Activated CD8-positive, alpha-beta T cell treated with anti-CD3 and anti-CD28 coated beads for 36 hours (primary cell): ENCODE measurements around the gene RGMB. TPM values are rescaled to one million over a fixed set of nuclear protein-coding genes. Genes with fewer than 3 reads are reported as not detected.
A peak's percentile ranks its signal among the peaks of the same experiment; 100 is the strongest.

ENCODE experiments used
- ATAC-seq: fragments of 200-7000 bp; cut with Tn5 transposase; one replicate; pipeline ENCODE4 v1.10.0; 2021; ENCODE audit warnings: mild to moderate bottlenecking, moderate library complexity
- CTCF ChIA-PET: fragments of 350-600 bp; sonication (Branson Sonifier 250); formaldehyde crosslinking; loops from one replicate; lab custom pipeline; 2021; ENCODE audit warnings: antibody characterized with exemption; lab: Charles Lee
- POLR2A ChIA-PET: fragments of 350-600 bp; sonication (Branson Sonifier 250); formaldehyde crosslinking; loops from one replicate; lab custom pipeline; 2021; ENCODE audit warnings: antibody characterized with exemption; lab: Charles Lee
- DNase-seq: peaks from one replicate; pipeline ENCODE4 v3.0.0-alpha.2; 2020
- H3K27ac Mint-ChIP-seq: one replicate; pipeline ENCODE4 v1.8.0; 2021; ENCODE audit warnings: mild to moderate bottlenecking, mixed read lengths
- H3K27me3 Mint-ChIP-seq: one replicate; pipeline ENCODE4 v1.8.0; 2021; ENCODE audit warnings: mixed read lengths
- H3K36me3 Mint-ChIP-seq: one replicate; pipeline ENCODE4 v1.8.0; 2021; ENCODE audit warnings: low read depth, mixed read lengths
- H3K4me1 Mint-ChIP-seq: one replicate; pipeline ENCODE4 v1.8.0; 2021; ENCODE audit warnings: low read depth, mixed read lengths
- H3K4me3 Mint-ChIP-seq: one replicate; pipeline ENCODE4 v1.8.0; 2021; ENCODE audit warnings: mild to moderate bottlenecking, moderate library complexity, mixed read lengths
- H3K9me3 Mint-ChIP-seq: one replicate; pipeline ENCODE4 v1.8.0; 2021; ENCODE audit warnings: mixed read lengths
- intact Hi-C: fragments of 100-400 bp; cut with micrococcal nuclease; formaldehyde crosslinking; loops from one replicate; pipeline ENCODE4 v1.10.0; 2022
- total RNA-seq, 2 experiments: library from RNA; stranded (reverse); gene quantifications; one replicate each; pipeline ENCODE4 v1.2.3, GENCODE V29; 2021
- TF ChIP-seq, protein P1 (sequence below): fragments of 200-600 bp; IDR thresholded peaks from one replicate; pipeline ENCODE4 v1.8.0; 2022; ENCODE audit warnings: antibody characterized with exemption, mild to moderate bottlenecking

RGMB gene
- total RNA-seq, 2 experiments from 2014 or later, result 1.6 to 1.9 TPM

DNA sequence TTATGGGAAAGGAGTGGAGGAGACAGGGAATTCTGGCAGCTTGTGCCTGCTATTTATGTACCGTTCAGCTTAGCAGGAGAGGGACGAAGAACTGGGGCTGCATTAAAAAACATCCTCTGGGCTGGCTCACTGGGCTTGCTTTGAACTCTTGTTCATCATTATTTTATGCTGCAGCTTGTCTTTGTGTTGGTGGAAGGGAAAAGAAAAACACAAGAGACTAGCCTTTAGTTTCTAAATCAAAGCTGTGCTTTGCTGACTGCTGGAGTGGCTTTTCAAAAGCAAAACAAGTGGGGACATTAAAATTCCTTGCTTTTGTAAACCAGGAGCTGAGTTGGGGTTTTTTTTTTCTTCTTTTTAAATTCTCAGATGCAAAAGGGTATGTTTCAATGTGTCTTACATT, 5.9 kb upstream of the RGMB start:
- H3K27me3 Mint-ChIP-seq, result peaks cover 34% of the 10 kb centered on the region
- intact Hi-C loops, result no loop called here

DNA sequence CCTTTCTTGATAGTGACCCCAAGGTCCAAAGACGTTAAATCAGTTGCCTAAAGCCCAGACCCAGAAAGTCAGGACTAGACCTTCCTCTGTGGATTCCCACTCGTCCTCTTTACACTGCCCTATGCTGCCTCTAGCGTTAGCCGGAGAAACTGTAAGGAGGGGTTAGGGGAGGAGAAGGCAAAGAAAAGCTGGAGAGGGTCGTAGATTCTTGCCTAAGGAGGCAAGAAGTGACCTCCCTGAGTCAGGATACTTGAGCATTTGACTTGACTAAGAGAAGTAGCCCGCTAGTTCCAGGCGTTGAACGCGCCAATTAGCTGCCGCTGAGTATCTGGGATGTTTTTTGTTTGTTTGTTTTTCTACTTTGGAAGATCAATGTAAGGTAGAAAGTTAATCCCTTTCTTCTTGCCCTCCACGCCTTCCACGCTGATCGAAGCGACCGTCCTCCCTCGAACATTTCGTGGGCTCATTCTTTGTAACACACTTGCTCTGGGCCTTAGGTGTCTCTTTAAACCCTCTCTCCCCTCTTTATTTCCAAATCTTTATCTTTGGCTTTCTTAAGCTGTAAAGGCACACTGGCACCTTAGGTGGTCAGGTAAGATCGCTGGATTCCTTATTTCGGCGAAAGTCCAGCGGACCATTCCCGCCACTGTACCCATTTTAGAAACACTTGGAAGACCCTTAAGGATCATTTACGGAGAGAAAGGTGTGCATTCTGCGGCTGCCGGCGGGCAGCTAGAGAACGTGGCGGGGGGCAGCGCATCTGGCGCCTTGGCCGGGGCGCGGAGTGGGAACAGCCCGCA, 5.1 kb upstream of the RGMB start:
- Mint-ChIP-seq H3K27ac (no peak overlapping the region), H3K36me3 (no peaks in the 10 kb centered on the region), H3K9me3 (no peaks in the 10 kb centered on the region), H3K4me1 (peaks cover 25% of the 10 kb centered on the region), H3K4me3 (peak overlapping the region; percentile 78), H3K27me3 (peaks cover 38% of the 10 kb centered on the region)
- TF ChIP-seq, protein P1, sequence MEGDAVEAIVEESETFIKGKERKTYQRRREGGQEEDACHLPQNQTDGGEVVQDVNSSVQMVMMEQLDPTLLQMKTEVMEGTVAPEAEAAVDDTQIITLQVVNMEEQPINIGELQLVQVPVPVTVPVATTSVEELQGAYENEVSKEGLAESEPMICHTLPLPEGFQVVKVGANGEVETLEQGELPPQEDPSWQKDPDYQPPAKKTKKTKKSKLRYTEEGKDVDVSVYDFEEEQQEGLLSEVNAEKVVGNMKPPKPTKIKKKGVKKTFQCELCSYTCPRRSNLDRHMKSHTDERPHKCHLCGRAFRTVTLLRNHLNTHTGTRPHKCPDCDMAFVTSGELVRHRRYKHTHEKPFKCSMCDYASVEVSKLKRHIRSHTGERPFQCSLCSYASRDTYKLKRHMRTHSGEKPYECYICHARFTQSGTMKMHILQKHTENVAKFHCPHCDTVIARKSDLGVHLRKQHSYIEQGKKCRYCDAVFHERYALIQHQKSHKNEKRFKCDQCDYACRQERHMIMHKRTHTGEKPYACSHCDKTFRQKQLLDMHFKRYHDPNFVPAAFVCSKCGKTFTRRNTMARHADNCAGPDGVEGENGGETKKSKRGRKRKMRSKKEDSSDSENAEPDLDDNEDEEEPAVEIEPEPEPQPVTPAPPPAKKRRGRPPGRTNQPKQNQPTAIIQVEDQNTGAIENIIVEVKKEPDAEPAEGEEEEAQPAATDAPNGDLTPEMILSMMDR, result peak; percentile 68
- ATAC-seq (peak; percentile 52), DNase-seq (peak; percentile 35)
- POLR2A ChIA-PET, result no interaction called here
- intact Hi-C loops, result no loop called here
- CTCF ChIA-PET, result interaction anchor here (0.6 to 10.6 kb wide), 34 partner anchors 8 to 1604 kb away, joined by 3 to 228 read pairs (median 4); no protein-coding TSS in a partner anchor

More for the DNA sequence above, 5.9 kb upstream of the RGMB start:
- H3K4me3 Mint-ChIP-seq, result no peak overlapping the region
- no peak overlapping the region for H3K27ac Mint-ChIP-seq
- H3K9me3 Mint-ChIP-seq, result no peaks in the 10 kb centered on the region
- DNase-seq (no peak), ATAC-seq (no peak)
- peaks cover 18% of the 10 kb centered on the region for H3K4me1 Mint-ChIP-seq
- ChIA-PET POLR2A (no interaction called here), CTCF (interaction anchor here (0.7 to 10.6 kb wide), 20 partner anchors 8 to 1873 kb away, joined by 3 to 228 read pairs (median 4); no protein-coding TSS in a partner anchor)
- no peaks in the 10 kb centered on the region for H3K36me3 Mint-ChIP-seq
- TF ChIP-seq, protein P1, result no peak

- Mint-ChIP-seq H3K27me3 (peaks cover 37% of the 10 kb centered on the region), H3K9me3 (no peaks in the 10 kb centered on the region), H3K4me3 (peak overlapping the region; percentile 78), H3K36me3 (no peaks in the 10 kb centered on the region), H3K27ac (no peak overlapping the region), H3K4me1 (peaks cover 25% of the 10 kb centered on the region)
- ATAC-seq, result no peak
- ChIA-PET CTCF (interaction anchor here (0.9 to 10.6 kb wide), 29 partner anchors 9 to 1537 kb away, joined by 3 to 228 read pairs (median 4); no protein-coding TSS in a partner anchor), POLR2A (no interaction called here)
- TF ChIP-seq, protein P1, result no peak
- no peak for DNase-seq
- intact Hi-C loops, result no loop called here
Observed at GRCh38 chr5:98768960-98769209, 4.6 kb upstream of the RGMB start.

DNA sequence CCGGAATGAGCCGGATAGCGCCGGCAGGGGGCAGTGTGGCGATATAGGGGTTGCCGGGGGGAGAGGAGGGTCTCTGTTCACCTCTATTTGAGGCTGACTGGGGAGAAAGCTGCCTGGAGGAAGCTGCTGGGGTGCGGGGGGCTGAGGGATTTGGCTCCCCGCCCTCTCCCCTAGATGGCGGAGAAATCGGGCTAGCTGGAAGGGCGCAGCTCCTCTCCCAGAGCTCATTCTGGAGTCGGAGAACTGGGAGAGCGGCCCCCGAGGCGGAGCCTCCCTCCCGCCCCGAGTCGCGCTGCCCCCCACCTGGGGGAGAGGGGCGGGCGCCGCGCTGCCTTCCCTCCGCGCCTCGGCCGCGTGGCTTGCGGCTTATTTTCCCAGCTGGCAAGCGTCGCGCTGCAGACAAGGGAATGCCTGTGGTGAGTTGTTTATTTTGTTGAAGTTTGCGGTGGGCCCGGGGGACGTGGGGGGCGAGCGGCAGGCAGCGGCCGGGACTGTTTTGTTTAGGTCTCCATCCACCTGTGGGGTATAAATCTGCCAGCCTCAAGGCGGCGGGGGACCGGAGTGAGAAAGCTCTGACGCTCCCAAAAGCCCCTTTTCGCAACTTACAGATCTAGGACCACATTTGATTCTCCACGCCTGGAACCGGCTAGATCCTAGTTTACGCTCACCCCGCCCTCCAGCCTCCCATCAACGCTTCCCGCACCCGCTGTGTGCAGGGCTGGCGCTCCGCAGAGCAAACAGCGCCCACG, 4.1 kb upstream of the RGMB start:
- Mint-ChIP-seq H3K9me3 (no peaks in the 10 kb centered on the region), H3K27ac (no peak overlapping the region), H3K27me3 (peaks cover 34% of the 10 kb centered on the region), H3K36me3 (no peaks in the 10 kb centered on the region), H3K4me1 (peaks cover 25% of the 10 kb centered on the region), H3K4me3 (peak overlapping the region; percentile 78)
- ChIA-PET POLR2A (interaction anchor here (1.1 kb wide), 1 partner anchor 23 kb away, joined by 3 read pairs; no protein-coding TSS in a partner anchor), CTCF (interaction anchor here (0.6 to 10.6 kb wide), 27 partner anchors 9 to 1538 kb away, joined by 3 to 228 read pairs (median 4); no protein-coding TSS in a partner anchor)
- intact Hi-C loops, result no loop called here
- no peak for ATAC-seq
- DNase-seq, result peak; percentile 63
- TF ChIP-seq, protein P1, result peak; percentile 78
